HTERT RPE-1 (cell line): ENCODE results near the gene GPC1.

ENCODE experiments used
- in situ Hi-C: fragments of 300-500 bp; cut with MboI; formaldehyde crosslinking; loops from 4 replicates; pipeline ENCODE4 v1.14.3; 2020; ENCODE audit warnings: low sequenced_read_pairs

Gene GPC1

GRCh38 chr2:240397542-240397916 lies 37.9 kb upstream of the GPC1 start:
- in situ Hi-C loops: no loop called here

GRCh38 chr2:240397924-240398645 lies 37.4 kb upstream of the GPC1 start:
- in situ Hi-C loops: no loop called here

GRCh38 chr2:240398661-240399267 lies 36.7 kb upstream of the GPC1 start:
- in situ Hi-C loops: no loop called here

GRCh38 chr2:240399419-240400324 lies 35.8 kb upstream of the GPC1 start:
- in situ Hi-C loops: no loop called here

- in situ Hi-C loops: no loop called here
Observed at GRCh38 chr2:240400371-240401161, 34.9 kb upstream of the GPC1 start.

- in situ Hi-C loops: no loop called here
Observed at GRCh38 chr2:240401308-240401707, 34.2 kb upstream of the GPC1 start.

- in situ Hi-C loops: no loop called here
Observed at GRCh38 chr2:240401781-240402551, 33.5 kb upstream of the GPC1 start.

GRCh38 chr2:240402566-240403272 lies 32.7 kb upstream of the GPC1 start:
- in situ Hi-C loops: no loop called here

- in situ Hi-C loops: no loop called here
Observed at GRCh38 chr2:240403396-240404104, 31.9 kb upstream of the GPC1 start.

- in situ Hi-C loops: no loop called here
Observed at GRCh38 chr2:240404174-240404852, 31.1 kb upstream of the GPC1 start.

- in situ Hi-C loops: no loop called here
Observed at GRCh38 chr2:240405133-240405532, 30.3 kb upstream of the GPC1 start.

GRCh38 chr2:240405684-240406313 lies 29.7 kb upstream of the GPC1 start:
- in situ Hi-C loops: no loop called here

- in situ Hi-C loops: no loop called here
Observed at GRCh38 chr2:240407090-240407489, 28.4 kb upstream of the GPC1 start.

- in situ Hi-C loops: no loop called here
Observed at GRCh38 chr2:240410004-240410403, 25.5 kb upstream of the GPC1 start.

- in situ Hi-C loops: no loop called here
Observed at GRCh38 chr2:240410808-240411207, 24.7 kb upstream of the GPC1 start.

GRCh38 chr2:240411261-240412160 lies 24.0 kb upstream of the GPC1 start:
- in situ Hi-C loops: no loop called here
